Stomach smooth muscle (tissue), 2 donors: ENCODE results near the gene ARPP19.
A peak's percentile ranks its signal among the peaks of the same experiment; 100 is the strongest.
"Not testable (repeated sequence)": the region's sequence is repeated elsewhere in the genome, so short reads cannot be mapped to it uniquely, and the experiment has no call there.

Experiments
- H3K27ac ChIP-seq: one replicate; pipeline ENCODE4 v1.7.0; 2013; ENCODE audit warnings: mild to moderate bottlenecking, low read length, inconsistent platforms
- H3K27me3 ChIP-seq, 2 donors: one replicate each; pipeline ENCODE4 v1.7.0; 2013; ENCODE audit warnings: low read length in 2 of 2; ENCODE audit not compliant: insufficient read depth in 2 of 2, control insufficient read depth in 1 of 2
- H3K36me3 ChIP-seq, 2 donors: one replicate each; pipeline ENCODE4 v1.7.0; 2013; ENCODE audit warnings: low read length in 2 of 2; ENCODE audit not compliant: control insufficient read depth in 2 of 2, insufficient read depth in 2 of 2
- H3K4me1 ChIP-seq: one replicate; pipeline ENCODE4 v1.7.0; 2013; ENCODE audit warnings: low read length; ENCODE audit not compliant: control insufficient read depth, insufficient read depth
- H3K4me3 ChIP-seq, 2 donors: one replicate each; pipeline ENCODE4 v1.7.0; 2013; ENCODE audit warnings: low read length in 2 of 2
- H3K9ac ChIP-seq, 2 donors: one replicate each; pipeline ENCODE4 v1.7.0; 2013; ENCODE audit warnings: low read length in 2 of 2, mild to moderate bottlenecking in 1 of 2
- H3K9me3 ChIP-seq, 2 donors: one replicate each; pipeline ENCODE4 v1.7.0; 2013; ENCODE audit warnings: low read length in 2 of 2; ENCODE audit not compliant: control insufficient read depth in 2 of 2
- donor health status: healthy.
- donor health status: Pancreatic carcinoma.

The ARPP19 gene, protein sequence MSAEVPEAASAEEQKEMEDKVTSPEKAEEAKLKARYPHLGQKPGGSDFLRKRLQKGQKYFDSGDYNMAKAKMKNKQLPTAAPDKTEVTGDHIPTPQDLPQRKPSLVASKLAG

DNA sequence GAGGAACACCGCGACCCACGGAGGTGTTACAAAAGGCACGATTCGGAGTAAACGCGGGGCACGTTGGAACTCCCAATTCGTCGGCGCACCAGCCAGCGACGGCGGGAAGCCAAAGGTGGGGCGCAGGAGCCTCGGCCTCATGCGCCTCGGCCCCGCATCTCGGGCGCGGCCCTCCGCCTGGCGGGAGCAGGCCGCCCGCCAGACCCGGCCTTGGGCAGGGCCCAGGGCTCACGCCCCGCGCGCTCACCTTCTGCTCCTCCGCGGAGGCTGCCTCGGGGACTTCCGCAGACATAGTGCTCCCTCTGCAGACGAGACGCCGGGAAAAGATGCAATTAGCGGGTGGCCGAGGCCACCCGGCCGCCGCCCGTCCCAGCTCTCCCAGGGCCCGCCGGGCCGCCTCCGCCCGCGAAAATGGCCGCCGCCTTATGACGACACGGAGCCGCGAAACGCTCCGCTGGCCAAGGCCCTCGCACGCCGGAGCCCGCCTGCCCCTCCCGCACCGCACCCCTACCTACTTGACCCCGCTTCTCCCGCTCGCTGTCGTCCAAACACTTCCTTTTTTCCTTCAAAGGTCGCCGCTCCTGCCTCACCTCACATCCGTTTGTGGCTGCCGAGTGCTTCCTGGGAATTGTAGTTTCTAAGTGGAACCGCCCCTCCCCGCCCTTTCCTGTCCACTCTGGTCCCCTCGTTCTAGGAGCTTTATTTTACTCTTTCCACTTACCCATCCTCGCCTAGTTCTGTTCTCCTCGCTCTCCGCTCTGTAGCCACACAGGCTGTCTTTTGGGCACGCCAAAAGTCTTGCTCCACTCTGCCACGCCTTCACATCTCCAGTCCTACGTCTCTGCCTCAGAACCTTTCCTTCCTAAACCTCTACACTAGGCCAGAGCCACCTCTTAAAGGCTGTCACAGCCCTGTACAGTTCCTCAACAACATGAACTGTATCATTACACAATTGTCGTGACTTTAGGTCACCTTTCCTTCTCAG, at the start of gene ARPP19:
Gene ARPP19, minus strand, starts transcription at position 430 of the 985 bp plus-strand sequence. Its CDS starts 138 bp downstream, at position 292.
- peaks cover 20% of the 10 kb centered on the region for H3K4me1 ChIP-seq
- H3K27ac ChIP-seq, result peak within 1 kb of the TSS; percentile 89
- H3K27me3 ChIP-seq, result no peaks in the 10 kb centered on the region
- H3K9me3 ChIP-seq, result no peaks in the 10 kb centered on the region
- H3K9ac ChIP-seq, result peak within 1 kb of the TSS; percentile 95 to 97
- peak within 1 kb of the TSS; percentile 66 to 94 for H3K4me3 ChIP-seq
- H3K36me3 ChIP-seq, result no peaks in the 10 kb centered on the region

DNA sequence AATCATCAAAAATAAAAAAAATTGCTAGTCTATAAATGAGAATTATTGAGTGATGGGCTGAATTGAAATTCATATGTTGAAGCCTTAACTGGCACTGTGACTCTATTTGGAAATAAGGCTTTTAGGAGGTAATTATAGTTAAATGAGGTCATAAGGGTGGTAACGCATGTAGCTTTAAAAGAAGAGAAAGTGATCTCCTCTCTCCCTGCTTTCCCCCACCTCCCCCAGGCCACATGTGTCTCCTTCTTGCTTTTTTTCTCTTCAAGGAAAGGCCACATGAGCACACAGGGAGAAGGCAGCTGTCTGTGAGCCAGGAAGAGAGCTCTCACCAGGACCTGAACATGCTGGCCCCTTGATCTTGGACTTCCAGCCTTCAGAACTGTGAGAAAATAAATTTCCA, 48.2 kb upstream of the ARPP19 start:
- Histone ChIP-seq H3K4me1 (no peaks in the 10 kb centered on the region), H3K27ac (no peak overlapping the region), H3K36me3 (peaks cover 13 to 14% of the 10 kb centered on the region in 2 donors)

DNA sequence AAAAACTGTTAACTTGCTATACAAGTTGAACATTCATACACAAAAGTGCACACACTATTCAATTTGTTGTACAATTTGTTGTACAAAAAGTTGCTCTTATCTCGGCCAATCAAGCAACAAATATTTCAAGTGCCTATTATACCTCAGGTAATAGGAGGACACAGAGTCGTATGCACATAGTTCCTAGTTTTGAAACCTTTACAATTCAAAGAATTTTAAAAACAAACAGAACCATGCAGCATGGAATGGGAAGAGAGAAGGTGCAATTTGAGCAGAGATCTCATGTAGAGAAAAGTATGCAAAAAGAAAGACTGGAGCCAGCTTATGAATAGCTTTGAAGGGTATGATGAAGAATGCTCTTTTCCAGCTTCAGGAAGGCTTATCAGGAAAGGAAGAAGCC, 46.5 kb upstream of the ARPP19 start:
- Histone ChIP-seq H3K36me3 (peaks cover 24 to 26% of the 10 kb centered on the region in 2 donors), H3K9ac (no peak overlapping the region), H3K9me3 (no peaks in the 10 kb centered on the region), H3K27ac (no peak overlapping the region), H3K4me1 (no peaks in the 10 kb centered on the region), H3K27me3 (no peaks in the 10 kb centered on the region), H3K4me3 (no peak overlapping the region)

More for the DNA sequence above, 48.2 kb upstream of the ARPP19 start:
- Histone ChIP-seq H3K4me3 (no peak overlapping the region), H3K9ac (no peak overlapping the region), H3K9me3 (no peaks in the 10 kb centered on the region), H3K27me3 (no peaks in the 10 kb centered on the region)

DNA sequence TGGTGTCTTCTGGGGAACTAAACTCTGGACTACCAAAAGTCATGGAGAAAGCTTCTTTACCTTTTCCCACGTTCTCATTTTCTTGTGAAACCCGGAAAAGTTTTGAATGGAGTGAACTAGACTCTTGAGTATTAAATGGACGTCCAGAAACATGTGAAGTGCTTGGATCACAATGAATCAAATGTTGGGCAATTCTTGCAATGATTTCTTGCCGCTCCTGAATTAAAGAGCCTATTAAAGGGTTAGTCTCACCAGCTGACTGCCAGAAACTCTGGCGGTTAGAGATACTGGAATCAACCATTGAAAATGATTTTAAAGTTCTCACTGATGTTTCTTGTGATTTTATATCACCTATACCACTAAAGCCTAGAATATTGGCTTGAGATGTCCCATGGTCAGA, 40.8 kb upstream of the ARPP19 start:
- H3K27me3 ChIP-seq, result no peaks in the 10 kb centered on the region
- no peak overlapping the region for H3K4me3 ChIP-seq
- no peak overlapping the region for H3K9ac ChIP-seq
- no peak overlapping the region for H3K27ac ChIP-seq
- H3K4me1 ChIP-seq, result no peaks in the 10 kb centered on the region
- no peaks in the 10 kb centered on the region for H3K9me3 ChIP-seq
- H3K36me3 ChIP-seq, result peaks cover 29 to 32% of the 10 kb centered on the region in 2 donors

DNA sequence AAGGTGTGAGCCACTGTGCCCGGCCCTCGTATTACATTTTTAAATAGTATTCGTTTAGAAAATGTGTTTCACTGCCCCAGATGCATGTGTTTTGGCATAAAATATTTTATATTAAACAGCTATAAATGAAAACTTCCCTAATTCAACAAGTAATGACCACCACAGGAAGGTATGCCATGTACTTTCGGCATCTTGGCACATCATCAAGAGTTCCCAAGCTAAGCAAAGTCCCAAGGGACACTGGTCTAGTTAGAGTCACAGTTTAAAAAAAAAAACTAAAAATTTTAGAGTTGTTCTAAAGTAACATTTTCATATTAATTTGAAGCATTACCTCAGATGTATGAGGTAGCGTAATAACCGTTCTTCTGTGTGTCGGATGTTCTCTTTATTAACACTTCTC, 15.6 kb upstream of the ARPP19 start:
- Histone ChIP-seq H3K9ac (no peak overlapping the region), H3K4me1 (no peaks in the 10 kb centered on the region), H3K9me3 (no peaks in the 10 kb centered on the region), H3K36me3 (peaks cover 13 to 33% of the 10 kb centered on the region in 2 donors), H3K27me3 (no peaks in the 10 kb centered on the region), H3K27ac (no peak overlapping the region), H3K4me3 (no peak overlapping the region)

DNA sequence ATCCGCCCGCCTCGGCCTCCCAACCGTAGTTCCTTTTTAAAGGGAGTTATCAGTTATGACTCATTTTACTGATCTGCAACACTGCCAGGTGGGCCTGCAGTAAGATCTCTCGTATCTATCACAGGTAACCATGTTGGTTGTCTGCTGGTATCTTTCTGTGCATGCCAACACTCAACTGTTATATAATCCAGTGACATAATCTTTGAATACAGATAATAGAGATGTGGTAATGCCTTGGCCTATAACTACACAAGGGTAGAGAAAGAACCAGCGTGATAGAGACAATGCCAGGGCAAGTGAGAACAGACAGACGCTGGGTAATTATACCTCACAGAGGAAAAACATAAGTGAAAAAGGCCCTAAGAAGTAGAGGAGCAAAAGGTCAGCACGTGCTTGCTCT, 11.0 kb upstream of the ARPP19 start:
- Histone ChIP-seq H3K4me3 (no peak overlapping the region), H3K27ac (no peak overlapping the region), H3K36me3 (peaks cover 5 to 21% of the 10 kb centered on the region in 2 donors), H3K9ac (no peak overlapping the region), H3K27me3 (no peaks in the 10 kb centered on the region), H3K4me1 (no peaks in the 10 kb centered on the region), H3K9me3 (no peaks in the 10 kb centered on the region)

DNA sequence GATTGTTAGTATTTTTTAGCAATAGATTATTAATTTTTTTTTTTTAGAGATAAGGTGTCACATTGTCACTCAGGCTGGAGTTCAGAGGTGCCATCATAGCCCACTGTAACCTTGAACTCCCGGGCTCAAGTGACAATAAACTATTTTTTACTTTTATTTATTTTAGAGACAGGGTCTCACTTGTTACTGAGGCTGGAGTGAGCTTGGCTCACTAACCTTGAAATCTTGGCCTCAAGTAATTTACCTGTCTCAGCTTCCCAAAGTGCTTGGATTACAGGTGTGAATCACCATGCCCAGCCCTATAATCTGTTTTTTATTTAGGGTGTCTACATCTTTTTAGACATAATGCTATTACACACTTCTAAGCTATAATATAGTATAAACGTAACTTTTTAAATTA, 7.9 kb upstream of the ARPP19 start:
- H3K9ac ChIP-seq, result no peak overlapping the region
- H3K36me3 ChIP-seq, result peaks cover 0 to under 1% of the 10 kb centered on the region in 2 donors
- H3K9me3 ChIP-seq, result no peaks in the 10 kb centered on the region

DNA sequence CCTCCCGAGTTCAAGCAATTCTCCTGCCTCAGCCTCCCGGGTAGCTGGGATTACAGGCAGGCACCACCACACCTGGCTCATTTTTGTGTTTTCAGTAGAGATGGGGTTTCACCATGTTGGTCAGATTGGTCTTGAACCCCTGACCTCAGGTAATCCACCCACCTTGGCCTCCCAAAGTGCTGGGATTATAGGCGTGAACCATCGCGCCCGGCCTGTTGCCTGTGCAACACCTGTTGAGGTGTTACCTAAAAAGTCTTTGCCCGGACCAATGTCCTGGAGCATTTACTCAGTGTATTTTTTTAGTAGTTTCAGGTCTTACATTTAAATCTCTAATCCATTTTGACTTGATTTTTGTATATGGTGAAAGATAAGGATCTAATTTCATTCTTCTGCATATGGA, 6.7 kb upstream of the ARPP19 start:
- H3K27me3 ChIP-seq, H3K9me3 ChIP-seq, H3K9ac ChIP-seq, H3K4me3 ChIP-seq, H3K4me1 ChIP-seq, H3K36me3 ChIP-seq, H3K27ac ChIP-seq: not testable (repeated sequence)

More for the DNA sequence above, 7.9 kb upstream of the ARPP19 start:
- no peak overlapping the region for H3K4me3 ChIP-seq
- no peak overlapping the region for H3K27ac ChIP-seq
- H3K27me3 ChIP-seq, result no peaks in the 10 kb centered on the region
- H3K4me1 ChIP-seq, result no peaks in the 10 kb centered on the region

DNA sequence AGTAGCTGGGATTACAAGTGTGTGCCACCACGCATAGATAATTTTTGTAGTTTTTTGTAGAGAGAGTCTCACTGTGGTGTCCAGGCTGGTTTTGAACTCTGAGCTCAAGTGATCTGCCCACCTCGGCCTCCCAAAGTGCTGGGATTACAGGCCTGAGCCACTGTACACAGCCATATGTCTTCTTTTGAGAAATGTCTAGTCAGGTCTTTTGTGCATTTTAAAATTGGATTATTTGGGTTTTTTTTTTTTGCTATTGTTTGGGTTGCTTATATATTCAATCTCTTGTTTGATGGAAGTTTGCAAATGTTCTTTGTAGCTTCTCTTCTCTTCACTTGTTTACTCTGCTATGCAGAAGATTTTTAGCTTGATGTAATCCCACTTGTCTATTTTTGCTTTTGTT, 6.2 kb upstream of the ARPP19 start:
- no peaks in the 10 kb centered on the region for H3K4me1 ChIP-seq
- H3K27ac ChIP-seq, result no peak overlapping the region
- no peaks in the 10 kb centered on the region for H3K9me3 ChIP-seq
- H3K36me3 ChIP-seq, result no peaks in the 10 kb centered on the region
- H3K9ac ChIP-seq, result no peak overlapping the region
- no peak overlapping the region for H3K4me3 ChIP-seq
- H3K27me3 ChIP-seq, result no peaks in the 10 kb centered on the region

DNA sequence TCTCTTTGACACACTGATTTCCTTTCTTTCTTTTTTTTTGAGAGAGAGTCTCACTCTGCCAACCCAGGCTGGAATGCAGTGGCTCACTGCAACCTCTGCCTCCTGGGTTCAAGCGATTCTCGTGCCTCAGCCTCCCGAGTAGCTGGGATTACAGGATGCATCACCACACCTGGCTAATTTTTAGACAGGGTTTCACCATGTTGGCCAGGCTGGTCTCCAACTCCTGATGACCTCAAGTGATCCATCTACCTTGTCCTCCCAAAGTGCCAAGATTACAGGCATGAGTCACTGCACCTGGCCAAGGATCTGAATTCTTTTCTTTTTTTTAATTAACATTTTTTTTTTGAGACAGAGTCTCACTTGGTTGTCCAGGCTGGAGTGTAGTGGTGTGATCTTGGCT, 5.8 kb upstream of the ARPP19 start:
- not testable (repeated sequence) for H3K9me3 ChIP-seq, H3K9ac ChIP-seq, H3K36me3 ChIP-seq, H3K27me3 ChIP-seq, H3K4me1 ChIP-seq, H3K4me3 ChIP-seq, H3K27ac ChIP-seq
